PFSK-1 (cell line): ENCODE data around the gene RAD9A.

ENCODE experiments used
- POLR2AphosphoS5 ChIP-seq: IDR thresholded peaks from 2 replicates; pipeline ENCODE4 v1.6.1; 2012; ENCODE audit warnings: low read depth, mild to moderate bottlenecking, control low read depth, low read length, moderate library complexity
- SIN3A ChIP-seq: IDR thresholded peaks from 2 replicates; pipeline ENCODE4 v1.6.1; 2012; ENCODE audit warnings: mild to moderate bottlenecking, low read length, moderate library complexity, borderline replicate concordance; ENCODE audit not compliant: insufficient read depth
- TAF1 ChIP-seq: IDR thresholded peaks from 2 replicates; pipeline ENCODE4 v1.6.1; 2012; ENCODE audit warnings: low read length, control low read depth, borderline replicate concordance; ENCODE audit not compliant: insufficient read depth
- TF ChIP-seq, protein P1 (sequence below), 2 experiments: IDR thresholded peaks; 2 replicates each; pipeline versions ENCODE4 v1.6.1 to v1.8.0; 2011 to 2012; ENCODE audit warnings: low read depth in 2 of 2, low read length in 2 of 2, control low read depth in 1 of 2, inconsistent platforms in 1 of 2, mild to moderate bottlenecking in 1 of 2, moderate library complexity in 1 of 2; ENCODE audit not compliant: insufficient read depth in 1 of 2

DNA sequence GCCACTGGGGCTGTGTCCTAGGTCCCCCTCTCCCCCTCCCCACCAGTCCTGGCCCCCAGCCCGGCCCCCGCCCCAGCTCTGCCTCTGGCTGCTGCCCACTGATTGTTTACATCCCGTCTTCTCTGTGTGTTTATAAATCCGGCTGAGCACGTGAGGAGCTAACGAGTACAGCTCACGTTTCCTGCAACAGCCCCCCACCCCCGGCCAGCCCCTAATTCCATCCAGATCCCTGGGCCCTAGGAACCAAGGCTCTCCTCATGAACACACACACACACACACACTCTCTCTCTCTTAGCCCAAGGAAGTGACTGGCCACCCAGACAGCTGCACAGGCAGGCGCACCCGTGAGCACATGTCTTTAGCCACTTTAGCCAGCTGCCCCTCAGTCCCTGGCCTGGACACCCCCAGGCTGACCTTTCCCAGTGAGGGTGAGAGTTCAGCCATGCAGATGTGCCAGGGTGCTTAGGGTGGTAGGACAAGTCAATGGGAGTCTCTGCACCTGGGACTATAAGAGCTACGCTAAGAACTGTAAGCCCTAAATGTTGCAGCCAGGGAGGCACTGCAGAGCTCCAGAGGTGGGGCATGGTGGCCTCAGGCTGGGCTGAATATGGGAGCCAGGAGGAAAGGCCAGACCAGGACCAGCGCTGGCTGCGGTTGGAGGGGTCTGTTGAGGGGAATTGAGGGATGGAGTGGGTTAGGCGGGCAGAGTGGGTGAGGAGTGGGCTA, 21.3 kb upstream of the RAD9A start:
- TF ChIP-seq POLR2AphosphoS5 (no peak), SIN3A (no peak), TAF1 (no peak)
- TF ChIP-seq, protein P1, sequence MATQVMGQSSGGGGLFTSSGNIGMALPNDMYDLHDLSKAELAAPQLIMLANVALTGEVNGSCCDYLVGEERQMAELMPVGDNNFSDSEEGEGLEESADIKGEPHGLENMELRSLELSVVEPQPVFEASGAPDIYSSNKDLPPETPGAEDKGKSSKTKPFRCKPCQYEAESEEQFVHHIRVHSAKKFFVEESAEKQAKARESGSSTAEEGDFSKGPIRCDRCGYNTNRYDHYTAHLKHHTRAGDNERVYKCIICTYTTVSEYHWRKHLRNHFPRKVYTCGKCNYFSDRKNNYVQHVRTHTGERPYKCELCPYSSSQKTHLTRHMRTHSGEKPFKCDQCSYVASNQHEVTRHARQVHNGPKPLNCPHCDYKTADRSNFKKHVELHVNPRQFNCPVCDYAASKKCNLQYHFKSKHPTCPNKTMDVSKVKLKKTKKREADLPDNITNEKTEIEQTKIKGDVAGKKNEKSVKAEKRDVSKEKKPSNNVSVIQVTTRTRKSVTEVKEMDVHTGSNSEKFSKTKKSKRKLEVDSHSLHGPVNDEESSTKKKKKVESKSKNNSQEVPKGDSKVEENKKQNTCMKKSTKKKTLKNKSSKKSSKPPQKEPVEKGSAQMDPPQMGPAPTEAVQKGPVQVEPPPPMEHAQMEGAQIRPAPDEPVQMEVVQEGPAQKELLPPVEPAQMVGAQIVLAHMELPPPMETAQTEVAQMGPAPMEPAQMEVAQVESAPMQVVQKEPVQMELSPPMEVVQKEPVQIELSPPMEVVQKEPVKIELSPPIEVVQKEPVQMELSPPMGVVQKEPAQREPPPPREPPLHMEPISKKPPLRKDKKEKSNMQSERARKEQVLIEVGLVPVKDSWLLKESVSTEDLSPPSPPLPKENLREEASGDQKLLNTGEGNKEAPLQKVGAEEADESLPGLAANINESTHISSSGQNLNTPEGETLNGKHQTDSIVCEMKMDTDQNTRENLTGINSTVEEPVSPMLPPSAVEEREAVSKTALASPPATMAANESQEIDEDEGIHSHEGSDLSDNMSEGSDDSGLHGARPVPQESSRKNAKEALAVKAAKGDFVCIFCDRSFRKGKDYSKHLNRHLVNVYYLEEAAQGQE (IDR thresholded peaks at IDR 0.05; ENCODE audit: insufficient read depth in 1 of 2, low read depth in 2 of 2, low read length in 2 of 2), result no peak
